Measurements from ENCODE around the gene VCX.

GRCh38 chrX:7801711-7802110, 41.3 kb upstream of the VCX start:
- TF ChIP-seq REST (IDR thresholded peaks at IDR 0.05; ENCODE audit: insufficient read depth in 1 of 2, low read depth in 2 of 2, low read length in 1 of 2) (no peak), CTCF (IDR thresholded peaks at IDR 0.05) (no peak), POLR2AphosphoS5 (IDR thresholded peaks at IDR 0.05; ENCODE audit: low read depth, low read length) (no peak), SIN3A (IDR thresholded peaks at IDR 0.05; ENCODE audit: borderline replicate concordance, insufficient read depth, low read depth, low read length) (no peak), TCF7L2 (IDR thresholded peaks at IDR 0.05; ENCODE audit: low read depth, low read length) (no peak)
